GM18505 (cell line): ENCODE measurements around the gene ZNF200.
"Not testable (repeated sequence)": the region's sequence is repeated elsewhere in the genome, so short reads cannot be mapped to it uniquely, and the experiment has no call there.

Source experiments
- ATAC-seq: cut with Tn5 transposase; IDR thresholded peaks from one replicate; pipeline ENCODE4 v1.9.1; 2021; ENCODE audit not compliant: unreplicated experiment
- POLR2A ChIP-seq: IDR thresholded peaks from 4 replicates; pipeline ENCODE4 v1.6.1; 2011; ENCODE audit warnings: borderline replicate concordance; ENCODE audit not compliant: insufficient read depth, insufficient read length; ENCODE audit errors: extremely low read depth

The ZNF200 gene

DNA sequence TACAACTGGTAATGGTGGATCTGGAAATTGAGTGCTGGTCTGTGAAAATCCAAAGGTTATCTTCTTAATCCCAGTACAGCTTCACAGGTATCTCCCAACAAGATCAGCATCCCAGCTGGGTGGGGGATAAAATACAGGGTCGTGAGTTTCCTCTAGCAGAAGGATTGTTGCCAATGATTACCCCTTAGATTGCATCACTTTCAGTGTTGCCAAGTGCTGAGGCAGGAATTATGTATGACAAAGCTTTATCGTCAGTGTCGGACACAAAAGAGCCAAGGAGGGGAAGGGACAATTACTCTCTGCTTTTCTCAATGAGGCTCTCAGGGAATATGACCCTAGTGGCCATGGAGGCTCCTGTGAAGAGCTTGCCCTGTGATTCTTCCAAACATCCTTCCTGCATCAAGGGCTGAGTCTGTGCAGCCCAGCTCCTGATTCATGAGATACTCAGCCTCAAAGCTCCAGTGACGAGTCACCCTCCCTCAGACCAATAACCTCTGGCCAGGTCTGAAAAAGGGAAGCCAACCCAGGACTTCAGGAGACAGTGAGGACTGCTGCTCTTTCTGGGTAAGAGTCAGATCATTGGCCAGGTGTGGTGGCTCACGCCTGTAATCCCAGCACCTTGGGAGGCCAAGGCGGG is 31.9 kb downstream of the ZNF200 start:
- TF ChIP-seq POLR2A = no peak
- no peak for ATAC-seq

DNA sequence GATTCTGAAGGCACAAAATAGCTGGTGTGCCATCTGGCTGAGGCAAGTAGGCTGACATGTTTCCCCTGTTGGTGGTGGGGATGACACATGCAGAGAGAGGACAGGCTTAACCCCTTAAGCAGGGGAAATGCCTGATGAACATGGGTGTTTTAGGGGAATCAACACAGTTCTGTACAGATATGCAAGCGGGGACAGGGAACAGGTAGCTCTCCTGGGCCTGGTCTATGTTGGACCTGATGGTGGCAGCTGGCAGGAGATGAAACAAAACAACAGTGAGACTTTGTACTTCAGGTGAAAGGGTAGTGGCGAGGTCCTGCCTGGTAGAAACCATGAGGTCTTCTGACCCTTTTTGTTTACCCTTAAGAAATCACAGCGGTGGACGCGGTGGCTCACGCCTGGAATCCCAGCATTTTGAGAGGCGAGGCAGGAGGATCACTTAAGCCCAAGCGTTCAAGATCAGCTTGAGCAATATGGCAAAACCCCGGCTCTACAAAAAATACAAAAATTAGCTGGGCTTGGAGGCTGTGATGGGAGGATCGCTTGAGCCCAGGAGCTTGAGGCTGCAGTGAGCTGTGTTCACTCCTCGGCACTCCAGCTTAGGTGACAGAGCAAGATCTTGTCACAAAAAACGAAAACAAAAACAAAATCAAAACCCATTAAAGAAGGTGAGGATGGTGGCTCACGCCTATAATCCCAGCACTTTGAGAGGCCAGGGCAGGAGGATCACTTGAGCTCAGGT is 36.5 kb downstream of the ZNF200 start:
- no peak for TF ChIP-seq POLR2A
- no peak for ATAC-seq

DNA sequence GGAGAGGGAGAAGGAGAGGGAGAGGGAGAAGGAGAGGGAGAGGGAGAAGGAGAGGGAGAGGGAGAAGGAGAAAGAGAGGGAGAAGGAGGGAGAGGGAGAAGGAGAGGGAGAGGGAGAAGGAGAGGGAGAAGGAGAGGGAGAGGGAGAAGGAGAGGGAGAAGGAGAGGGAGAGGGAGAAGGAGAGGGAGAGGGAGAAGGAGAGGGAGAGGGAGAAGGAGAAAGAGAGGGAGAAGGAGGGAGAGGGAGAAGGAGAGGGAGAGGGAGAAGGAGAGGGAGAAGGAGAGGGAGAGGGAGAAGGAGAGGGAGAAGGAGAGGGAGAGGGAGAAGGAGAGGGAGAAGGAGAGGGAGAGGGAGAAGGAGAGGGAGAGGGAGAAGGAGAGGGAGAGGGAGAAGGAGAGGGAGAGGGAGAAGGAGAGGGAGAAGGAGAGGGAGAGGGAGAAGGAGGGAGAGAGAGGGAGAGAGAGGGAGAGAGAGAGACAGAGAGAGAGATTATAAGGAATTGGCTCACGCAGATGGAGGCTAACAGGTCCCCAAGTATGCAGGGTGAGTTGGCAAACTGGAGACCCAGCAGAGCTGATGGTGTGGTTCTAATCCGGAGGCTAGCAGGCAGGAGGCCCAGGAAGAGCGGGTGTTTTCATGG is 37.1 kb downstream of the ZNF200 start:
- ATAC-seq = not testable (repeated sequence)

DNA sequence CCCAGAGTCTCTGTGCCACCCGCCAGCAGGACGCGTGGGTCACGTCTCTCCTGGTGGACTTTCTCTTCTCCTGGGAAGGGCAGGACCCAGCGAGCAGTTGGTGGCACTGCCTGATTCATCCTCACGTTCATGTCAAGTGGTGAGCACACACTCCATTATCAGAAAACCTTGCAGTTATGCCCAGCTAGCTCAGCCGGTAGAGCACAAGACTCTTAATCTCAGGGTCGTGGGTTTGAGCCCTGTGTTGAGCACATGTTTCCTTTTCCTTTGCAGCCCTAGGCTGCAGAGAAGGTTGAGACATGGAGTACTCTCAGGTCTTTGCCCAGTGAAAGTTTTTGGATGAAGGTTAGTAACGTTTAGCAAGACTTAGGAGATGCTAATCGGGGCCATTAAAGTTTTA is 39.0 kb downstream of the ZNF200 start:
- ATAC-seq = no peak
- TF ChIP-seq POLR2A = no peak

DNA sequence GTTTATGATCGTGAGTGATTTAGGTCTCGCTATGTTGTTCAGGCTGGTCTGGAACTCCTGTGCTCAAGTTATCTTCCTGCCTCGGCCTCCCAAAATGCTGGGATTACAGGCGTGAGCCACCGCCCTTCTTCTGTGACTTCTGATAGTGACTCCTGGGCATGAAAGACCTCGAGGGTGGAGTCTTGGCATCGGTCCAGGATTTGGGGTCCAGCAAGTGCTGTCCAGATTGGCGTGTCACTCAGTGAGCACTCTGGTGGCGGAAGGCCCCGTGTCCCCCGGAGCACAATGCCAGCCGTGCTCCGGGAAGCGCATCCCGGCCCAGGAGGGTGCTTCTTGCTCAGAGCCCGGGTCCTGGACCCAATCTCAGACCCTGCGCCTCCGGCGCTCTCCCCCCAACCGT is 40.2 kb downstream of the ZNF200 start:
- ATAC-seq = no peak
- no peak for TF ChIP-seq POLR2A

DNA sequence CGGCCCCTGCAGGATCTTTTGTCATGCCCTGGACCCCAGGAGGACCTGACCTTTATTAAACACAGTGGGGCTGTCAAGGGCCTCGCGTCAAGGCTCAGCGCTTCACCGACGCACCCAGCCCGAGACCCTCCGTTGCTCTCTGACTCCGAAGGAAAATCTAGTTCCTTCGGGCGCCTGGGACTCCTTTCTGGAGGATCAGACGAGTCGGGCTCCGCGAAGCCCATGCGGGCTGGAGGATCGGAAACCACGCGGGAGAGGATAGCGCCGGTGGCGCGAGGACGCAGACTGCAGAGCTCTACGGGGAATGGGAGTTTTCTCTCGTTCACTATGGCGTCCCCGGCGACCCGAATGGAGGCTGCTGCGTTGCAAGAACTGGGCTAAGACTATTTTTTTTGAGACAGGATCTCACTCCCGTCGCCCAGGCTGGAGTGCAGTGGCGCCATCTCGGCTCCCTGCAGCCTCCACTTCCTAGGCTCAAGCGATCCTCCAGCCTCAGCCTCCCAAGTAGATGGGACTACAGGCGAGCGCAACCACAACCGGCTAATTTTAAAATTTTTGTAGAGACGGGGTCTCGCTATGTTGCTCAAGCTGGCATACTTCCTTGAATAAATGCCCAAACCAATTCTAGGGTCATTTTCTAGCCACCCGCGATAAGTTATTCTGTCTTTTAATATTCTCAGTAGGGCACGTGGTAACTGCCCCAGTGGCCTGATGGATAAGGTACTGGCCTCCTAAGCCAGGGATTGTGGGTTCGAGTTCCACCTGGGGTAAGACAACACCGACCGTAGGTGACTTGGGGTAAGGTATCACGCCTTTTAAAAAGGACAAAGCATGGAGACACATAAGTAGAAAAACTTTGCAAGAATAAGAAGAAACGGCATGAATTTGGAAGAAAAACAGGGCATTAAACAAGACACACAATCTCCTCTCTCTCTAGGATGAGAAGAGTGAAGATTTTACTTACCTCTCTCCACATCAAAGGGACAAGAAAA is 41.4 kb downstream of the ZNF200 start:
- ATAC-seq = no peak
- no peak for TF ChIP-seq POLR2A

DNA sequence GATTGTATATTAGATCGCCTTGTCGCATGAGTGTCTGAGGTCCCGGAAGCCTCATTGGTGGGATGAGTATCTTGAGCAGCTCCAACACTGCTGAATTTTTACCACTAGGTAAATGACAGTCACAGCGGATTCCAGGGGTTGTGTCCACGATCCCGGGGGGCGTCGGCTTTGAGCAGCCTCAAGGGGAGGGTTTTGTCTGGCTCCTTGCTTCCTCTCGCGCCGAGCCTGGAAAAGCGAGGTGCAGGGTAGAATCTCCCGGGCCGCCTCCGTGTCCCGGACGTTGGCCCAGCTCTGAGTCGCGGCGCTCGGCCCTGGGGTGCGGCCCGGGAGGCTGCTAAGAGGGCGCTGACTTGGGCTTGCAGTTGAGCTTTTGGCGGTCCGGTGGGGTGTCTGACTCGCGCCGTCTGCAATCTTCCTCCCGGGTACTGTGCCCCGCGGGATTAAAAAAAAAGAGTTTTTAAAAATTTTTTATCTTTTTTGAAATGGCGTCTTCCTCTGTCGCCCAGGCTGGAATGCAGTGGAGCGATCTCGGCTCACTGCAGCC is 42.4 kb downstream of the ZNF200 start:
- no peak for ATAC-seq
- no peak for TF ChIP-seq POLR2A

DNA sequence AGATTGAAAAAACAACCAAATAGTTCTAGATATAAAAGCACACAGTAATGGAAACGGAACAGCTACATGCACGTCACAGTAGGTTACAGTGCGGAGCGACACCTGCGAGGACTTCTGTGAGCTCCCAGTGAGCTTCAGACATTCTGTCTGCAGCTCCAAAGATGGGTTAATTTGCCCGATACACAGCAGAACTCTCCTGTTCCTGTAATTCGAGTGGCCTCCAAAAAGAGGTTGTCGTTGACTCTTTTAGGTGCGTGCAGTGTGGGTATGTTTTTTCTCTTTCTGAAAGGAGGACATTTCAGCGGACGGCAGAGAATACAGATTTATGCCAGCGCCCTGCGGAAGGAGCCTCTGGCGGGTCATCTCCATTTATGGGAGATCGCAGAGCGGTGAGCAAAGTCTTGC is 44.0 kb downstream of the ZNF200 start:
- no peak for ATAC-seq

DNA sequence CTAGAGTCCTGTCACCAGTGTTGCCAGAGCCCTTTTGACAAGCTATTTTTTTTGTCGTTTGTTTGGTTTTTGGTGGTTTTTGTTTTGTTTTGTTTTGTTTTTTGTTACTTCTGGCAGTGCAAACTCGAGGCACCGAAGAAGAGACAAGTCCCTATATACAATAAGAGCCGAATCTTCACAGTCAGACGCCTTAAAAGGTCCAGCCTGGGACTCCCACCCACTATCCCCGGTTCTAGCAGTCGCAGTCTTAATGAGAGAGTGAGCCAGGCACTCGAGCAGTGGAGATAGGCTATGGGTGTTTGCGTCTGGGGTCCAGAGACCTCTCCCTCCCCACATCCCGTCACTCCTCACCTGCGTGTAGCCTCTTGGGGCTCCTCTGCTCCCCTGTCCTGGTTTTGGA is 45.1 kb downstream of the ZNF200 start:
- ATAC-seq = no peak
- TF ChIP-seq POLR2A = no peak

More for the DNA sequence above, 44.0 kb downstream of the ZNF200 start:
- TF ChIP-seq POLR2A = no peak

DNA sequence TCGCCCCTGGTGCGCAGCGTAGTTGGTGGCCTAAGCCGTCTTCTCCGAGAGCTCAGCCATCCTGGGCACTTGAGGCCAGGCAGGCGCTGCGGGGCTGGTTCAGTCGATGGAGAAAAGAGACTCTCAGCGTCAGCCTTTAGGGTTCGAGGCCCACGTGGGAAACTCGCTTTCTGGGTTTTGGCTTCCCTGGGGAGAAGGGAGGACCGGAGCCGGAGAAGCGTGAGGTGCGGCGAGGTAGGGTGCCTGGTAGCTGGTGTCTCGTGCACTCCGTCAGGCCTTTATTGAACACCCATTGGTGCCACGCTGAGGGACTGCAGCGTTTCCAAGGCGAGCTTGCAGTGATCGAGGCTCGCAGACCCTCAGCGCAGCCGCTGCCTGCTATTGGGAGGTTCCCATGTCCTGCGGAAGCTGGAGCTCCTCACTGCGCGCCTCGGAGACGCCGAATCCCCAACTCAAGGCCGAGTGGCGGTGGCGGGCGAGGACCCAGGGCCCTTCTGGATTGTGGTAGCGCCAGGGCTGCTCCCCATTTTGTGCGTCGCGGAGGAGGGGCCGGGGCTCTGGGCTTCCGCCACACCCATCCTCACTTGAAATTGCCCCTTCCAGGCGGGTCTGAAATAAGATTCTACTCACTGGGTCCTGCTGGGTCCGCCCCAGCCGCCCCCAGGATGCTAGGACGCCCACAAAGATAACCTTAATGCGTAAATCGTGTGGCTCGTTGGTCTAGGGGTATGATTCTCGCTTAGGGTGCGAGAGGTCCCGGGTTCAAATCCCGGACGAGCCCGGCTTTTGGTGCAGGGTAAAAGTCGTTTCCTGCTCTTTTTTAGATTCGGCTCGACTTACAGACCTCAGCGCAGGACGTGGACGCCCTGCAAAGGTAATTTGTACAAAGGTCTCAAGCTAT is 45.8 kb downstream of the ZNF200 start:
- no peak for ATAC-seq
- TF ChIP-seq POLR2A = no peak

DNA sequence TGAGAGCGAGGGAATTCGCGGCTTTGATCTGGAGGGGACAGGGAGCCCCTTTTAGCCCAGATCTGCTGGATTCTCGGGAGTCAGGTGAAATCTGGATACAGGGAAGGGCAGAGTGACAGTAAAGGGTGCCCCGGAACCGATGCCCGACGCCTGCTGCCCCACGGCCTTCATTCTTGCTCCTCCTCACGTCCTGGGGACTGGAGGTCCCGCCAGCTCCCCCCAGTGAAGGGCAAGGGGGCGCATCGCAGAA is 46.4 kb downstream of the ZNF200 start:
- no peak for ATAC-seq
- no peak for TF ChIP-seq POLR2A
